NCI-H524 (cell line): Measurements from ENCODE around the gene RASA4B.
A peak's percentile ranks its signal among the peaks of the same experiment; 100 is the strongest.

Source experiments
- DNase-seq, 2 experiments: peaks; one replicate each; lab custom pipeline; 2025; lab: John Stamatoyannopoulos, UW

The RASA4B gene

GRCh38 chr7:102453319-102453718 lies 64.3 kb downstream of the RASA4B start:
- no peak for DNase-seq

- DNase-seq = no peak
Observed at GRCh38 chr7:102452451-102452850, 65.1 kb downstream of the RASA4B start.

- DNase-seq = no peak
Observed at GRCh38 chr7:102451371-102452054, 66.1 kb downstream of the RASA4B start.

GRCh38 chr7:102450242-102450641 lies 67.3 kb downstream of the RASA4B start:
- DNase-seq = peak; percentile 63 to 77

DNA sequence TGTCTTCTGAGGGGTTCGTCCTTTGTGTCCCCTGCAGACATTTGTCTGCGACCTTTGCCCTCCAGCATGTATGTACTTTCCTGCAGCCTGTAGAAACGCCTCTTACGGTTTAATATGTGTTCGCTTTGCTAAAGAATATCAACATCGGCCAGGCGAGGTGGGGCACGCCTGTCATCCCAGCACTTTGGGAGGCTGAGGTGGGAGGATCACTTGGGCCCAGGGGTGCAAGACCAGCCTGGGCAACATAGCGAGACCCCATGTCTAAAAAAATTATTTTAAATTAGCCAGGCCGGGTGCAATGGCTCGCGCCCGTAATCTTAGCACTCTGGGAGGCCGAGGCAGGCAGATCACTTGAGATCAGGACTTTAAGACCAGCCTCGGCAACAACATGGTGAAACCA lies 68.4 kb downstream of the RASA4B start:
- DNase-seq = no peak

DNA sequence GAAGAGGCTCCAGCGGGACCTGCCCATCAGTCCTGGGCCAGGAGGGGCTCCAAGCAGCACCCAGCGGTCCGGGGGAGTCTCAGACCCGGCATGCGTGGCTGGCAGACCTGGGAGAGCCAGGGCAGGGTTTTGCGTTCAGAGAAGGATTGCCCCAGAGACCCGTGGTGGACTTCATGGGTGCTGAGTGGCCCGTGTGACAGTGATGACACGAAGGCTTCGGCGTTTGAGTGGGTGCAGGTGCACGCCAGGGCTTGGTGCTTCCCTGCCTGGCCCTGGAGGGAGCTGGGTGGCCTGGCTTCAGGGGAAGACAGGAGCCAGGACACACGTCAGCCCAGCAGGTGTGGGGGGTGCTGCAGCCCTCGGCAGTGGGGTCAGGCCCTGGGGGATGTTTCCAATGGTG lies 70.3 kb downstream of the RASA4B start:
- DNase-seq = no peak

DNA sequence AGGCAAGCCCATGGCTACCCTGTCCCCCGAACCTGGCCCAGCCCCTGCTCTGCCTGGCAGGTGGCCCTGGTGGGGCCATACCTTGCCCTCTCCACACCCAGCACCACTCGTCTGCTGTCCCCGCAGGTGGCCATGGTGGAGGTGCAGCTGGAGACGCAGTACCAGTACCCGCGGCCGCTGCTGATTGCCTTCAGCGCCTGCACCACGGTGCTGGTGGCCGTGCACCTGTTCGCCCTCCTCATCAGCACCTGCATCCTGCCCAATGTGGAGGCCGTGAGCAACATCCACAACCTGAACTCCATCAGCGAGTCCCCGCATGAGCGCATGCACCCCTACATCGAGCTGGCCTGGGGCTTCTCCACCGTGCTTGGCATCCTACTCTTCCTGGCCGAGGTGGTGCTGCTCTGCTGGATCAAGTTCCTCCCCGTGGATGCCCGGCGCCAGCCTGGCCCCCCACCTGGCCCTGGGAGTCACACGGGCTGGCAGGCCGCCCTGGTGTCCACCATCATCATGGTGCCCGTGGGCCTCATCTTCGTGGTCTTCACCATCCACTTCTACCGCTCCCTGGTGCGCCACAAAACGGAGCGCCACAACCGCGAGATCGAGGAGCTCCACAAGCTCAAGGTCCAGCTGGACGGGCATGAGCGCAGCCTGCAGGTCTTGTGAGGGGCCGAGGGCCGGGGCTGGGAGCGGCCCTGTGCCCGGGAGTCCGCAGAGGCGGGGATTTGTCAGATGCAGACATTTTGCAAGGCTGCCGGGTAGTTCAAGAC lies 71.0 kb downstream of the RASA4B start:
- DNase-seq = no peak

DNA sequence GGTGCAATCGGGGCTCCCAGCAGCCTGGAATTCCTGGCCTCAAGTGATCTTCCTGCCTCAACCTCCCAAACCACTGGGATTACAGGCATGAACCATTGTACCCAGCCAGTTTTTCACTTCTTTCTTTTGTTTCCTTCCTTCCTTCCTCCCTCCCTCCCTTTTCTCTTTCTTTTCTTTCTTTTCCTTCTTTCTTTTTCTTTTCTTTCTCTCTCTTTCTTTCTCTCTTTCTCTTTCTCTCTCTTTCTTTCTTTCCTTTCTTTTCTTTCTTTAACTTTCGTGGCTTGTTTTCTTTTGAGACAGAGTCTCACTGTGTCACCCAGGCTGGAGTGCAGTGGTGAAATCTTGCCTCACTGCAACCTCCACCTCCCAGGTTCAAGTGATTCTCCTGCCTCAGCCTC lies 71.9 kb downstream of the RASA4B start:
- no peak for DNase-seq

GRCh38 chr7:102444961-102445673 lies 72.5 kb downstream of the RASA4B start:
- no peak for DNase-seq

- DNase-seq = no peak
Observed at GRCh38 chr7:102439963-102440795, 77.4 kb downstream of the RASA4B start.

DNA sequence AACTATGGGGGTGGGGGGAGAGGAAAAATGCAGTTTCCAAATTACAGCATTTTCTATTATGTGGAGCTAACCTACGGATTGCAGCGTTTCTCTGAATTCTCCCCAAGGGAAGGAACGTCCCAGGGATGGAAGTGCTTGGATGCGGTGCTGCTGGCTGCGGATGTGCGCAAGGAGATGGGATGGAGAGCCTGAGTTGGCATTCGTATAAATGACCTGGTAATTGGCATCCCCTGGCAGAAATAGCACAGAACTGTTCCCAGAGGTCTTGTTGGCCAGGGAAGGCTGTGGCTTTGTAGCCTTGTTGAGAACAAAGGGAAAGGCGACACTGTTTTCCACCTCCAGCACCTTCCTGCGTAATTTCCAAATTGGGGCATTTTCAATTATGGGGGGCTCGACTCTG lies 81.5 kb downstream of the RASA4B start:
- no peak for DNase-seq

DNA sequence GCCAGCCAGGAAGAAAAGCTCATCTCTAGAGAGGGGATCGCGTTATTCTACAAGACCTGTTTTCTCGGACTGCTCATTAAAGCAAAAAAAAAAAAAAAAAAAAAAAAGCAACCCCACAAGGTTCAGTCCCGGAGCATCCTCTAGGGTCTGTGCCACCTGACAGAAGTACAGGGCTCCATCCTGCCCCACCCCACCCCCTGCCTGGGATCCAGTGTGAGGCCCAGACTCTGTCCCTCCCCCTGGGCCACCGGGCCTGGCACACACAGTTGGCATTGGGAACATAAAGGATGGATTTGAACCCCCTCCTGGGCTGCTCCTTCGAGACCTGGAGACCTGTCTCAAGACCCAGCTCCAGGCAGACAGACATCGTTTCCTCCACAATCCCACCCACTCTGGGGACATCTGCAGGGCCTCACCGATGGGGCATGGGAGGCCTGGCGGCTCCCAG lies 83.5 kb downstream of the RASA4B start:
- no peak for DNase-seq

DNA sequence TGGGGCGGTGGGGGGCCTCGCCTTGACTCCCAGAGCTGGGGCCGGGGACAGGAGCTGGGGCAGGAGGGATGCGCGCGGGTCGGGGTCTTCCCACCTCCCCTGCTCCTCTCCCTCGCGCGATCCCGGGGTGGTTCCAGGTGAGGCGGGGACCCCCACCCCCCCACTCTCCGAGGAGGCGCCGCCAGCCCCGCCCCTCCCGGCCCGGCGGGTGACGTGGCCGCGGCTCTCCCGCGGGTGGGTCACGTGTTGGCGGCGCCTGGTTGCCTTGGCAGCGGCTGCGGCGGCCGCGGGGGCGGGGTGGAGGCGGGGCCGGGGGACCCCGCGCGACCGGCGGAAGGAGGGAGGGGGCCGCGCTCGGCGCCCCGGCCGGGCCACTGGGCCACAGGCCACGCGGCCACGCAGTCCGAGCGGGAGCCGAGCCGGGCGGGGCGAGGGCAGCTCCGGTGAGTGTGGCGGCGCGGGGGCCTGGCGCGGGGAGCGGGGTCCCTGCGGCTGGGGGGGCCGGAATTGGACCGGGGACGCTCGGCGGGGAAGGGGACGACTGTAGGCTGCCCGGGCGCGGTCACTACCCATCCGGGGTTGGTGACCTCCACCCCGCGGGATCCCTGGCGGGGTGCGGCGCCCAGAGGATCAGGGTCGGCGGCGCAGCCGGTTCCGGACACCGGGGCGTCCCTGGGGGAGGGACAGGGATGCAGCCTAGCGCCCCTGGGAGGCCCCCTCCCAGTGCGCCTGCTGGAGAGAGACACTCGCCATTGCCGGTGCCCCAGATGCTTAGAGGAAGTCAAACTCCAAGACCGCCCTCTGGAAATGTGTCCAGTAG lies 84.1 kb downstream of the RASA4B start, which contains the start of gene ORAI2:
Gene ORAI2 (plus strand): TSS at position 357 of the 820 bp plus-strand sequence. CDS start 5,382 bp downstream, outside the sequence.
- DNase-seq = peak in 1 of 2 experiments; percentile 55
